Measurements from ENCODE around the gene XAGE1B.

GRCh38 chrX:52558140-52558539 is 41.3 kb upstream of the XAGE1B start:
- TF ChIP-seq CTCF (conservative IDR thresholded peaks at IDR 0.05; ENCODE audit: low read length) (no peak), EZH2phosphoT487 (IDR thresholded peaks at IDR 0.05; ENCODE audit: borderline replicate concordance) (no peak)
